Keratinocyte (primary cell): ENCODE measurements around the gene CDC14B. TPM values are rescaled to one million over a fixed set of nuclear protein-coding genes. Genes with fewer than 3 reads are reported as not detected.

ENCODE experiments used
- DNase-seq: peaks from one replicate; pipeline ENCODE4 v3.0.0-alpha.2; 2011; ENCODE audit warnings: low read depth, missing footprints, low spot score
- FAIRE-seq: peaks from 2 replicates; lab custom pipeline; 2011; peaks lifted over from hg19 to GRCh38; lab: Jason Lieb, UNC
- H2AFZ ChIP-seq: 2 replicates; pipeline ENCODE4 v1.6.0; 2012; ENCODE audit warnings: low read length, control low read depth, inconsistent platforms; ENCODE audit not compliant: control insufficient read depth
- H3K27ac ChIP-seq: 2 replicates; pipeline ENCODE4 v1.5.1; 2011; ENCODE audit warnings: low read length; ENCODE audit not compliant: control insufficient read depth, insufficient read depth
- H3K27me3 ChIP-seq: 3 replicates; pipeline ENCODE4 v1.6.0; 2011; ENCODE audit warnings: low read length; ENCODE audit not compliant: control insufficient read depth, insufficient read depth; ENCODE audit errors: extremely low read depth
- H3K36me3 ChIP-seq, 2 experiments: 2 replicates in 1 of 2; 3 replicates in 1 of 2; pipeline ENCODE4 v1.5.1; 2011; ENCODE audit warnings: low read length in 2 of 2, mild to moderate bottlenecking in 1 of 2; ENCODE audit not compliant: control insufficient read depth in 2 of 2, insufficient read depth in 2 of 2; ENCODE audit errors: extremely low read depth in 1 of 2
- H3K4me1 ChIP-seq: 3 replicates; pipeline ENCODE4 v1.5.1; 2011; ENCODE audit warnings: low read length; ENCODE audit not compliant: control insufficient read depth, insufficient read depth; ENCODE audit errors: extremely low read depth
- H3K4me2 ChIP-seq: 3 replicates; pipeline ENCODE4 v1.6.0; 2011; ENCODE audit warnings: low read depth, low read length; ENCODE audit not compliant: control insufficient read depth, insufficient read depth; ENCODE audit errors: extremely low read depth
- H3K4me3 ChIP-seq, 3 experiments: fragments of 200-600 bp in 1 of 3; sonication (generic) in 1 of 3; 2 replicates in 2 of 3; 3 replicates in 1 of 3; pipeline ENCODE4 v1.5.1; 2011 to 2016; ENCODE audit warnings: low read length in 3 of 3, mild to moderate bottlenecking in 3 of 3, control low read depth in 2 of 3, inconsistent platforms in 1 of 3, low read depth in 1 of 3, mixed read lengths in 1 of 3, mixed run types in 1 of 3, moderate library complexity in 1 of 3; ENCODE audit not compliant: control insufficient read depth in 2 of 3, insufficient read depth in 2 of 3; ENCODE audit errors: extremely low read depth in 1 of 3
- H3K79me2 ChIP-seq: 2 replicates; pipeline ENCODE4 v1.6.0; 2012; ENCODE audit warnings: low read length; ENCODE audit not compliant: control insufficient read depth, insufficient read depth
- H3K9ac ChIP-seq: 3 replicates; pipeline ENCODE4 v1.6.0; 2011; ENCODE audit warnings: low read length; ENCODE audit not compliant: control insufficient read depth, insufficient read depth; ENCODE audit errors: extremely low read depth
- H3K9me1 ChIP-seq: 3 replicates; pipeline ENCODE4 v1.6.0; 2011; ENCODE audit warnings: low read length; ENCODE audit not compliant: control insufficient read depth, insufficient read depth; ENCODE audit errors: extremely low read depth
- H3K9me3 ChIP-seq: 2 replicates; pipeline ENCODE4 v1.5.1; 2012; ENCODE audit warnings: low read depth, low read length; ENCODE audit not compliant: control insufficient read depth
- H4K20me1 ChIP-seq: 3 replicates; pipeline ENCODE4 v1.6.0; 2011; ENCODE audit warnings: low read length; ENCODE audit not compliant: control insufficient read depth, insufficient read depth; ENCODE audit errors: extremely low read depth
- EZH2 ChIP-seq: IDR thresholded peaks from one replicate; pipeline ENCODE4 v1.6.1; 2012; ENCODE audit warnings: inconsistent platforms, mild to moderate bottlenecking, low read length, moderate library complexity
- dilution Hi-C: fragments of 300-500 bp; cut with MboI; formaldehyde crosslinking; loops from one replicate; pipeline ENCODE4 v1.7.0; 2020; ENCODE audit warnings: low sequenced_read_pairs; ENCODE audit not compliant: extremely low pct_ligation_motif_present
- polyA plus RNA-seq, 5 experiments: library from polyadenylated mRNA; depleted of rRNA in 3 of 5; stranded (reverse) in 3 of 5; stranded (forward) in 1 of 5; unstranded in 1 of 5; fragments of >200 nt; gene quantifications; 1 replicate in 1 of 5; 2 replicates in 3 of 5; 3 replicates in 1 of 5; pipeline versions ENCODE4 v1.2.1 to v1.2.3, GENCODE V29; 2011 to 2012; ENCODE audit warnings: missing spikeins in 2 of 5, low read depth in 1 of 5, low replicate concordance in 1 of 5
- TF ChIP-seq, protein P1 (sequence below), 3 experiments: IDR thresholded peaks in 1 of 3; conservative IDR thresholded peaks in 1 of 3; optimal IDR thresholded peaks in 1 of 3; 2 replicates in 2 of 3; 3 replicates in 1 of 3; pipeline versions ENCODE3 to v1.5.1; 2011; ENCODE audit warnings: low read length in 3 of 3, mild to moderate bottlenecking in 3 of 3, moderate library complexity in 2 of 3, control low read depth in 1 of 3, inconsistent platforms in 1 of 3; ENCODE audit not compliant: insufficient read depth in 2 of 3; ENCODE audit errors: extremely low read depth in 1 of 3

CDC14B gene
- polyA plus RNA-seq, 1 donor (not counting 4 experiments of a cell fraction or from before 2014, with no cell fraction given), result 7.5 TPM

DNA sequence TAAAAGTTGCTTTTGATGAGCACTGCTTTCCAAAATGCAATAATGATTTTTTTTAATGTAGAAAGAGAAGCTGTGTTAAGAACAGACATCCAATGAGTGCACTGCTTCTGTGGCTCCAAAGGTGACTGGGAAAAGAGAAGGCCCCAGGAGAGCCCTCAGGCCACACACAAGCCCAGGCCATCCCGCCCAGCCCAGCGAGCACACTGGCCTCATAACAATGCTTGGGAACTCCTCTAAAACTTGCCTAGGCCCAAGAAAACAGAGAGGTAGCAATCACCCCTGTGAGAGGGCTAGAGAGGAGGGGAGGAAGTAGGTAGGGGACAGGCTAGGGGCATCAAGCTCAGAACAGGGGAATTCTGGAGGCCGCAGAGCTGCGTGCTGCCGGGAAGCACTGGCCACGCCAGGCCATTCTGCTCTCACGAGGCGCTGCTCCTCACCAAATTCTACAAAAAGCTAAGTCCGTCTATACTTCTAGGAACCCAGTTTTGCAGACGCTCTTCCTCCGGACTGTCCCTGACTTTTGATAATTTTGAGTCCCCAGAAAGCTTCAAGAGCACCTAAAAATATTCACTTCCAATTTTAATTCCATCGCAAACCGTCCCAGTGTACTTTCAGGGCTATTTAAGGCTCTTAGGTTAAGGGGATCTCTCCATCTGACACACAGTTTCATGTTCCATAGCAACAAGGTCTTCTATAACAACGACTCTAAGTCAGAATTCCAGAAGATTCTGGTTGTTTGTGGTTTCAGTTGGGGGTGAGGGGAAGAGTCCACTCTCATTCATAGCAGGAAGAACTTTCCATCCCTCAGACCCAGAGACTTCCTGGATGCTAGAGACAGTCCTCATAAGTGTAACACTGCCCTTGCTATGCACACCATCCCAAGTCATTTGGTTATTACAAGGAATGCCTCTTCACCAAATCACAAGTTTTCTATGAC lies 118.7 kb downstream of the CDC14B start:
- FAIRE-seq, result no peak
- TF ChIP-seq, protein P1, sequence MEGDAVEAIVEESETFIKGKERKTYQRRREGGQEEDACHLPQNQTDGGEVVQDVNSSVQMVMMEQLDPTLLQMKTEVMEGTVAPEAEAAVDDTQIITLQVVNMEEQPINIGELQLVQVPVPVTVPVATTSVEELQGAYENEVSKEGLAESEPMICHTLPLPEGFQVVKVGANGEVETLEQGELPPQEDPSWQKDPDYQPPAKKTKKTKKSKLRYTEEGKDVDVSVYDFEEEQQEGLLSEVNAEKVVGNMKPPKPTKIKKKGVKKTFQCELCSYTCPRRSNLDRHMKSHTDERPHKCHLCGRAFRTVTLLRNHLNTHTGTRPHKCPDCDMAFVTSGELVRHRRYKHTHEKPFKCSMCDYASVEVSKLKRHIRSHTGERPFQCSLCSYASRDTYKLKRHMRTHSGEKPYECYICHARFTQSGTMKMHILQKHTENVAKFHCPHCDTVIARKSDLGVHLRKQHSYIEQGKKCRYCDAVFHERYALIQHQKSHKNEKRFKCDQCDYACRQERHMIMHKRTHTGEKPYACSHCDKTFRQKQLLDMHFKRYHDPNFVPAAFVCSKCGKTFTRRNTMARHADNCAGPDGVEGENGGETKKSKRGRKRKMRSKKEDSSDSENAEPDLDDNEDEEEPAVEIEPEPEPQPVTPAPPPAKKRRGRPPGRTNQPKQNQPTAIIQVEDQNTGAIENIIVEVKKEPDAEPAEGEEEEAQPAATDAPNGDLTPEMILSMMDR (optimal IDR thresholded peaks at IDR 0.05 in 1 of 3, IDR thresholded peaks at IDR 0.05 in 1 of 3, conservative IDR thresholded peaks at IDR 0.05 in 1 of 3; ENCODE audit: extremely low read depth in 1 of 3, insufficient read depth in 2 of 3, low read length in 3 of 3), result no peak
- TF ChIP-seq EZH2, result no peak
- no peak overlapping the region for H2AFZ ChIP-seq

DNA sequence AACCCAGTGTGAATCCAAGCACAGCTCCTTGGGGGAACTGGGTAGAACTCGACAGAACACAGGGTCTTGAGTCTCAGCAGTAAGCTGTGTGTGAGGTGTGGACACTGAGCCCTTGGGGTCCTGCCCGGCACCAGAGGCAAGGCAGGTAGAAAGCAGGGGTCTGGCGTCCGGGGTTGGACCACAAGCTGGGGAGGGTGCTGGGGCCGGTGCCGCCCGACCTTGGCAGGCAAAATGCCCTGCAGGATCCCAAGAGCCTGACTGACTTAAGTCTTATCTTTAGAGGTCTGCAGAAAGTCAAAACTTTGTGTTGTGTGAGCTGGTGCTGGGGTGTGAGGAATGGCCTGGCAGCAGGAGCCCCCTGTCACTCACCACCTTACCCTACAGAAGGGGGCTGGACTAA lies 120.4 kb downstream of the CDC14B start:
- no peaks in the 10 kb centered on the region for H3K9me3 ChIP-seq
- no peaks in the 10 kb centered on the region for H3K36me3 ChIP-seq
- H2AFZ ChIP-seq, result no peak overlapping the region
- DNase-seq, result no peak
- no peaks in the 10 kb centered on the region for H3K79me2 ChIP-seq
- H3K4me1 ChIP-seq, result no peaks in the 10 kb centered on the region
- H3K4me3 ChIP-seq, result no peak overlapping the region
- H3K9me1 ChIP-seq, result no peaks in the 10 kb centered on the region
- no peak overlapping the region for H3K27ac ChIP-seq
- dilution Hi-C loops, result no loop called here
- no peak overlapping the region for H3K4me2 ChIP-seq
- no peak for FAIRE-seq
- no peak overlapping the region for H3K9ac ChIP-seq
- no peaks in the 10 kb centered on the region for H3K27me3 ChIP-seq
- H4K20me1 ChIP-seq, result no peaks in the 10 kb centered on the region
- TF ChIP-seq EZH2, result no peak
- TF ChIP-seq, protein P1 (optimal IDR thresholded peaks at IDR 0.05 in 1 of 3, IDR thresholded peaks at IDR 0.05 in 1 of 3, conservative IDR thresholded peaks at IDR 0.05 in 1 of 3; ENCODE audit: extremely low read depth in 1 of 3, insufficient read depth in 2 of 3, low read length in 3 of 3), result no peak

More for the DNA sequence above, 118.7 kb downstream of the CDC14B start:
- no peak overlapping the region for H3K9ac ChIP-seq
- DNase-seq, result no peak
- no peaks in the 10 kb centered on the region for H3K9me1 ChIP-seq
- no peaks in the 10 kb centered on the region for H3K36me3 ChIP-seq
- H4K20me1 ChIP-seq, result no peaks in the 10 kb centered on the region
- H3K4me3 ChIP-seq, result no peak overlapping the region
- no peaks in the 10 kb centered on the region for H3K4me1 ChIP-seq
- no peak overlapping the region for H3K27ac ChIP-seq
- no peaks in the 10 kb centered on the region for H3K9me3 ChIP-seq
- no peaks in the 10 kb centered on the region for H3K27me3 ChIP-seq
- no peak overlapping the region for H3K4me2 ChIP-seq
- no peaks in the 10 kb centered on the region for H3K79me2 ChIP-seq
- dilution Hi-C loops, result no loop called here
